HEK293T (cell line): ENCODE results near the gene CTNNA3.
A peak's percentile ranks its signal among the peaks of the same experiment; 100 is the strongest.

Experiments
- CTCF ChIA-PET: fragments of 350-600 bp; formaldehyde crosslinking; extraction: SDS; loops from one replicate; lab custom pipeline; 2021; ENCODE audit warnings: antibody characterized with exemption, inconsistent platforms; lab: Yijun Ruan, JAX
- POLR2A ChIA-PET: fragments of 350-600 bp; formaldehyde crosslinking; extraction: SDS; loops from one replicate; lab custom pipeline; 2020; ENCODE audit warnings: antibody characterized with exemption, inconsistent platforms; lab: Yijun Ruan, JAX
- DNase-seq: peaks from one replicate; pipeline ENCODE4 v3.0.0; 2012; ENCODE audit warnings: mixed read lengths; ENCODE audit errors: extremely low spot score
- ARNT ChIP-seq: fragments of 450-650 bp; IDR thresholded peaks from 2 replicates; pipeline ENCODE4 v1.6.1; 2017; ENCODE audit warnings: mild to moderate bottlenecking
- BHLHE40 ChIP-seq: fragments of 450-650 bp; IDR thresholded peaks from 2 replicates; pipeline ENCODE4 v1.6.1; 2016; ENCODE audit warnings: mild to moderate bottlenecking, moderate library complexity, borderline replicate concordance
- CTBP1 ChIP-seq: fragments of 450-650 bp; IDR thresholded peaks from 2 replicates; pipeline ENCODE4 v1.6.1; 2016; ENCODE audit warnings: borderline replicate concordance
- ELF4 ChIP-seq: fragments of 450-650 bp; IDR thresholded peaks from 2 replicates; pipeline ENCODE4 v1.6.1; 2017; ENCODE audit warnings: antibody characterized with exemption
- FOXA1 ChIP-seq: fragments of 450-650 bp; IDR thresholded peaks from 2 replicates; pipeline ENCODE4 v1.6.1; 2016; ENCODE audit warnings: mild to moderate bottlenecking
- FOXK2 ChIP-seq: fragments of 450-650 bp; IDR thresholded peaks from 2 replicates; pipeline ENCODE4 v1.6.1; 2016; ENCODE audit warnings: mild to moderate bottlenecking
- FOXM1 ChIP-seq: fragments of 450-650 bp; IDR thresholded peaks from 2 replicates; pipeline ENCODE4 v1.6.1; 2017; ENCODE audit warnings: mild to moderate bottlenecking, borderline replicate concordance
- HDGF ChIP-seq: fragments of 450-650 bp; IDR thresholded peaks from 2 replicates; pipeline ENCODE4 v1.6.1; 2017; ENCODE audit warnings: antibody characterized with exemption, borderline replicate concordance
- L3MBTL2 ChIP-seq: fragments of 450-650 bp; conservative IDR thresholded peaks from 2 replicates; pipeline ENCODE4 v1.6.1; 2016; ENCODE audit warnings: mild to moderate bottlenecking
- LEF1 ChIP-seq: fragments of 450-650 bp; IDR thresholded peaks from 2 replicates; pipeline ENCODE4 v1.6.1; 2017; ENCODE audit warnings: mild to moderate bottlenecking, borderline replicate concordance
- NFRKB ChIP-seq: fragments of 450-650 bp; IDR thresholded peaks from 2 replicates; pipeline ENCODE4 v1.6.1; 2016; ENCODE audit warnings: mild to moderate bottlenecking, moderate library complexity
- PKNOX1 ChIP-seq: fragments of 450-650 bp; IDR thresholded peaks from 2 replicates; pipeline ENCODE4 v1.6.1; 2016
- SP1 ChIP-seq: fragments of 450-650 bp; IDR thresholded peaks from 2 replicates; pipeline ENCODE4 v1.6.1; 2017
- SUZ12 ChIP-seq: fragments of 450-650 bp; IDR thresholded peaks from 2 replicates; pipeline ENCODE4 v1.6.1; 2016; ENCODE audit warnings: mild to moderate bottlenecking
- TARDBP ChIP-seq: fragments of 450-650 bp; IDR thresholded peaks from 2 replicates; pipeline ENCODE4 v1.6.1; 2016
- ZNF384 ChIP-seq: fragments of 450-650 bp; IDR thresholded peaks from 2 replicates; pipeline ENCODE4 v1.6.1; 2016

CTNNA3 gene

GRCh38 chr10:66586073-66586472 is 1109.9 kb downstream of the CTNNA3 start:
- ChIA-PET CTCF (interaction anchor here (0.6 kb wide), 1 partner anchor 192 kb away, joined by 3 read pairs; no protein-coding TSS in a partner anchor), POLR2A (no interaction called here)
- TF ChIP-seq PKNOX1 (no peak), FOXA1 (no peak), BHLHE40 (no peak), FOXK2 (no peak), ZNF384 (no peak), ELF4 (no peak), L3MBTL2 (no peak), LEF1 (no peak), ARNT (no peak), TARDBP (no peak), SP1 (no peak)
- peak; percentile 5 for DNase-seq

- ChIA-PET CTCF (interaction anchor here (0.7 kb wide), 1 partner anchor 364 kb away, joined by 3 read pairs; no protein-coding TSS in a partner anchor), POLR2A (no interaction called here)
- TF ChIP-seq HDGF (no peak), FOXA1 (no peak), SUZ12 (no peak), ELF4 (no peak), FOXM1 (no peak), SP1 (no peak), TARDBP (no peak), CTBP1 (no peak), L3MBTL2 (no peak), NFRKB (no peak), PKNOX1 (no peak), ARNT (no peak)
- no peak for DNase-seq
Observed at GRCh38 chr10:66575251-66575855, 1120.6 kb downstream of the CTNNA3 start.

GRCh38 chr10:66572700-66573099 is 1123.3 kb downstream of the CTNNA3 start:
- TF ChIP-seq CTBP1 (no peak), HDGF (no peak), PKNOX1 (no peak), L3MBTL2 (no peak), SUZ12 (no peak), FOXK2 (no peak), ARNT (no peak), ELF4 (no peak), BHLHE40 (no peak), SP1 (no peak), LEF1 (no peak)
- CTCF ChIA-PET: no interaction called here
- POLR2A ChIA-PET: no interaction called here
- no peak for DNase-seq

- TF ChIP-seq SUZ12 (no peak), LEF1 (no peak), CTBP1 (no peak)
- no peak for DNase-seq
- POLR2A ChIA-PET: no interaction called here
- CTCF ChIA-PET: no interaction called here
Observed at GRCh38 chr10:66565999-66566398, 1130.0 kb downstream of the CTNNA3 start.

- ChIA-PET CTCF (no interaction called here), POLR2A (no interaction called here)
- TF ChIP-seq ZNF384 (no peak), HDGF (no peak), LEF1 (no peak), ARNT (no peak), FOXK2 (no peak), NFRKB (no peak), ELF4 (no peak), FOXA1 (no peak), PKNOX1 (no peak), BHLHE40 (no peak), FOXM1 (no peak), L3MBTL2 (no peak), CTBP1 (no peak), SP1 (no peak), TARDBP (no peak), SUZ12 (no peak)
- DNase-seq: no peak
Observed at GRCh38 chr10:66564287-66564686, 1131.7 kb downstream of the CTNNA3 start.

- DNase-seq: no peak
- POLR2A ChIA-PET: no interaction called here
- CTCF ChIA-PET: no interaction called here
- TF ChIP-seq FOXA1 (no peak), PKNOX1 (no peak), ARNT (no peak), L3MBTL2 (no peak), NFRKB (no peak)
Observed at GRCh38 chr10:66555061-66555460, 1140.9 kb downstream of the CTNNA3 start.
